H9 (cell line): Measurements from ENCODE around the gene CD300E. TPM values are rescaled to one million over a fixed set of nuclear protein-coding genes. Genes with fewer than 3 reads are reported as not detected.

Experiments
- DNase-seq: peaks from one replicate; pipeline ENCODE4 v3.0.0-alpha.2; 2017
- H2AFZ ChIP-seq: one replicate; pipeline ENCODE4 v1.6.1; 2013; ENCODE audit warnings: mild to moderate bottlenecking, low read length, control low read depth, moderate library complexity
- H2AK5ac ChIP-seq: 2 replicates; pipeline ENCODE4 v1.6.1; 2013; ENCODE audit warnings: low read length, control low read depth, mixed read lengths; ENCODE audit not compliant: insufficient read length
- H2BK120ac ChIP-seq: one replicate; pipeline ENCODE4 v1.6.1; 2013; ENCODE audit warnings: low read depth, mild to moderate bottlenecking, low read length, control low read depth, inconsistent platforms; ENCODE audit not compliant: poor library complexity, severe bottlenecking
- H2BK12ac ChIP-seq: 2 replicates; pipeline ENCODE4 v1.6.1; 2013; ENCODE audit warnings: low read length, control low read depth, mixed read lengths, low read depth; ENCODE audit not compliant: insufficient read length
- H2BK15ac ChIP-seq: 2 replicates; pipeline ENCODE4 v1.6.1; 2013; ENCODE audit warnings: low read depth, low read length, control low read depth
- H2BK20ac ChIP-seq: one replicate; pipeline ENCODE4 v1.6.1; 2013; ENCODE audit warnings: low read depth, mild to moderate bottlenecking, low read length, control low read depth, inconsistent platforms; ENCODE audit not compliant: poor library complexity, severe bottlenecking
- H2BK5ac ChIP-seq: 2 replicates; pipeline ENCODE4 v1.6.1; 2013; ENCODE audit warnings: low read length, control low read depth, mixed read lengths; ENCODE audit not compliant: insufficient read length
- H3K14ac ChIP-seq: 2 replicates; pipeline ENCODE4 v1.6.1; 2013; ENCODE audit warnings: low read length, control low read depth; ENCODE audit not compliant: insufficient read depth
- H3K18ac ChIP-seq: 2 replicates; pipeline ENCODE4 v1.6.1; 2013; ENCODE audit warnings: low read depth, mild to moderate bottlenecking, mixed read lengths, low read length, control low read depth; ENCODE audit not compliant: insufficient read length
- H3K23ac ChIP-seq: 2 replicates; pipeline ENCODE4 v1.6.1; 2013; ENCODE audit warnings: low read length, control low read depth, mixed read lengths, low read depth; ENCODE audit not compliant: insufficient read length
- H3K23me2 ChIP-seq: 2 replicates; pipeline ENCODE4 v1.6.1; 2013; ENCODE audit warnings: low read depth, mild to moderate bottlenecking, mixed read lengths, low read length, control low read depth; ENCODE audit not compliant: insufficient read length, poor library complexity, severe bottlenecking
- H3K27ac ChIP-seq: 2 replicates; pipeline ENCODE4 v1.5.1; 2013; ENCODE audit warnings: low read length, control low read depth, mixed read lengths, low read depth; ENCODE audit not compliant: insufficient read length
- H3K27me3 ChIP-seq: 2 replicates; pipeline ENCODE4 v1.6.1; 2013; ENCODE audit warnings: low read length, control low read depth, inconsistent platforms; ENCODE audit not compliant: insufficient read depth
- H3K4ac ChIP-seq: 2 replicates; pipeline ENCODE4 v1.6.1; 2013; ENCODE audit warnings: low read depth, mild to moderate bottlenecking, control low read depth, inconsistent platforms, low read length, moderate library complexity
- H3K4me1 ChIP-seq: 2 replicates; pipeline ENCODE4 v1.6.1; 2013; ENCODE audit warnings: low read length, control low read depth, inconsistent platforms; ENCODE audit not compliant: insufficient read depth
- H3K4me2 ChIP-seq: 2 replicates; pipeline ENCODE4 v1.6.1; 2013; ENCODE audit warnings: low read length, control low read depth, mixed read lengths; ENCODE audit not compliant: insufficient read length, insufficient read depth
- H3K56ac ChIP-seq: 2 replicates; pipeline ENCODE4 v1.6.1; 2013; ENCODE audit warnings: low read depth, mild to moderate bottlenecking, mixed read lengths, low read length, control low read depth; ENCODE audit not compliant: insufficient read length
- H3K79me1 ChIP-seq: 2 replicates; pipeline ENCODE4 v1.6.1; 2013; ENCODE audit warnings: low read depth, mild to moderate bottlenecking, moderate library complexity, low read length, control low read depth, inconsistent platforms; ENCODE audit not compliant: insufficient read depth, poor library complexity, severe bottlenecking
- H3K79me2 ChIP-seq: 2 replicates; pipeline ENCODE4 v1.6.1; 2013; ENCODE audit warnings: low read length, control low read depth, inconsistent platforms; ENCODE audit not compliant: insufficient read depth
- H3K9ac ChIP-seq: 2 replicates; pipeline ENCODE4 v1.6.1; 2013; ENCODE audit warnings: low read length, control low read depth, mixed read lengths; ENCODE audit not compliant: insufficient read length; ENCODE audit errors: extremely low read depth
- H3K9me3 ChIP-seq: one replicate; pipeline ENCODE4 v1.6.1; 2013; ENCODE audit warnings: low read depth, low read length, inconsistent platforms; ENCODE audit not compliant: control insufficient read depth
- H3T11ph ChIP-seq: one replicate; pipeline ENCODE4 v1.6.1; 2013; ENCODE audit warnings: mild to moderate bottlenecking, low read length, control low read depth, inconsistent platforms
- H4K20me1 ChIP-seq: one replicate; pipeline ENCODE4 v1.6.1; 2013; ENCODE audit not compliant: control insufficient read depth, insufficient read length, insufficient read depth
- H4K5ac ChIP-seq: 2 replicates; pipeline ENCODE4 v1.6.1; 2013; ENCODE audit warnings: low read depth, mild to moderate bottlenecking, mixed read lengths, low read length, control low read depth; ENCODE audit not compliant: insufficient read length
- H4K8ac ChIP-seq: replicated peaks from 2 replicates; pipeline ENCODE4 v1.6.1; 2013; ENCODE audit warnings: low read length, control low read depth, mixed read lengths, low read depth; ENCODE audit not compliant: insufficient read length
- H4K91ac ChIP-seq: 2 replicates; pipeline ENCODE4 v1.6.1; 2013; ENCODE audit warnings: low read depth, mild to moderate bottlenecking, moderate library complexity, mixed read lengths, low read length, control low read depth; ENCODE audit not compliant: insufficient read length
- H3K27ac Mint-ChIP-seq, 3 experiments: 2 replicates in 2 of 3; 3 replicates in 1 of 3; pipeline ENCODE4 v1.8.0; 2020 to 2021; ENCODE audit warnings: mixed read lengths in 3 of 3, mild to moderate bottlenecking in 1 of 3, moderate library complexity in 1 of 3
- H3K27me3 Mint-ChIP-seq: 2 replicates; pipeline ENCODE4 v1.8.0; 2021; ENCODE audit warnings: low read depth, mild to moderate bottlenecking, moderate library complexity, mixed read lengths
- H3K36me3 Mint-ChIP-seq, 3 experiments: 2 replicates in 2 of 3; 3 replicates in 1 of 3; pipeline ENCODE4 v1.8.0; 2020 to 2021; ENCODE audit warnings: low read depth in 3 of 3, mixed read lengths in 3 of 3; ENCODE audit not compliant: insufficient read depth in 1 of 3
- H3K4me1 Mint-ChIP-seq, 2 experiments: 2 replicates each; pipeline ENCODE4 v1.8.0; 2020; ENCODE audit warnings: mixed read lengths in 2 of 2
- H3K4me3 Mint-ChIP-seq, 2 experiments: 2 replicates in 1 of 2; 3 replicates in 1 of 2; pipeline ENCODE4 v1.8.0; 2020 to 2021; ENCODE audit warnings: mild to moderate bottlenecking in 2 of 2, mixed read lengths in 2 of 2, moderate library complexity in 1 of 2
- H3K9me3 Mint-ChIP-seq, 2 experiments: 2 replicates in 1 of 2; 3 replicates in 1 of 2; pipeline ENCODE4 v1.8.0; 2020; ENCODE audit warnings: mild to moderate bottlenecking in 2 of 2, mixed read lengths in 2 of 2, moderate library complexity in 1 of 2
- WGBS: extraction: QIAGEN DNeasy Blood & Tissue Kit; methylation state at CpG from one replicate; pipeline ENCODE4 v1.1.7; 2013; ENCODE audit warnings: missing lambda C conversion rate, low lambda C conversion rate, mixed read lengths; ENCODE audit not compliant: insufficient read length; ENCODE audit errors: extremely low coverage; 5-methylcytosine and 5-hydroxymethylcytosine counted together
- total RNA-seq: library from RNA; stranded (reverse); gene quantifications from 2 replicates; pipeline ENCODE4 v1.2.1, GENCODE V29; 2021
- TF ChIP-seq, protein P1 (sequence below): fragments of 200-600 bp; sonication (generic); conservative IDR thresholded peaks from 3 replicates; pipeline ENCODE4 v1.8.0; 2021; ENCODE audit warnings: antibody characterized with exemption, mild to moderate bottlenecking

CD300E gene
- total RNA-seq, 1 experiment from 2014 or later: not detected

DNA sequence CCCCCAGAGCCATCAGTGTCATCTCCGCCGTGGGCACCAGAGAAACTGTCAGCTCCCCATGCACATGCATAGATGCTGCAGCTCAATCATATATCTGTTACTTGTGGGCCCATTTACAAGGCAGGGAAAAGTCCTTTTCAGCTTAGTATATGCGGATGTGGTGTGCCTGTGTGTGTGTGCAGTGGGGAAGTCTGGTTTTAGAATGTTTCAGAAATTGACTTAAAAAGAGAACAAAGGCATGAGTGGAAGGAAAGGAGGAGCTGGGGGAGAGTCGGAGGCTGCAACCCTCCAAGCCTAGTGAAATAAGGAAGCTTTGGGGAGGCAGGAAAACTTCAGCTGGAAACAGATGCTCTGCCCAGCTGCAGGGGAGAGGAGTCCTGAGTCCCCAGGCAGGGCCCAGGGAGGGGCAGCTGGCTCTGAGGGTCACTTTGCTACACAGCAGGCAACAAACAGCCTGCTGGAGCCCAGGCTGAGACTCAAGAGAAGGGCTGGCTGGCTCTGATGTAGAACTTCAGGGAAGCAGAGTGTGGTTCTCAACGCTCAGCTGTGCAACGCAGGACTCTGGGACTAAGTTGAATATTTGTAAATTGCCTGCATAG is 20.4 kb downstream of the CD300E start:
- Histone ChIP-seq H3K4me1 (no peaks in the 10 kb centered on the region), H3K9ac (no peak overlapping the region), H2BK5ac (no peak overlapping the region), H3K27ac (no peak overlapping the region), H2AFZ (no peak overlapping the region), H3T11ph (no peak overlapping the region), H3K23ac (no peak overlapping the region), H4K20me1 (no peaks in the 10 kb centered on the region), H3K56ac (no peak overlapping the region), H2BK20ac (no peak overlapping the region), H4K91ac (no peak overlapping the region), H4K5ac (no peak overlapping the region), H3K14ac (no peak overlapping the region), H2AK5ac (no peak overlapping the region), H2BK15ac (no peak overlapping the region), H3K27me3 (no peaks in the 10 kb centered on the region), H3K23me2 (no peaks in the 10 kb centered on the region), H3K4me2 (no peak overlapping the region), H2BK120ac (no peak overlapping the region), H3K9me3 (no peaks in the 10 kb centered on the region), H3K79me1 (no peaks in the 10 kb centered on the region), H2BK12ac (no peak overlapping the region), H3K79me2 (no peaks in the 10 kb centered on the region), H3K18ac (no peak overlapping the region), H3K4ac (no peak overlapping the region), H4K8ac (no peak overlapping the region)
- WGBS: no CpG with 5 or more reads among the region's 6 CpGs
- H3K27me3 Mint-ChIP-seq: peaks cover 38% of the 10 kb centered on the region
- H3K36me3 Mint-ChIP-seq: no peaks in the 10 kb centered on the region
- 0 out of 5 replicates have a peak, but pooled peaks cover 0 to 1% of the 10 kb centered on the region in 2 experiments for H3K9me3 Mint-ChIP-seq
- H3K4me1 Mint-ChIP-seq: peaks cover 10 to 11% of the 10 kb centered on the region in 2 experiments
- no peak overlapping the region for H3K4me3 Mint-ChIP-seq
- DNase-seq: no peak
- no peak overlapping the region; a peak in 1 of 7 replicates for H3K27ac Mint-ChIP-seq
- TF ChIP-seq, protein P1, sequence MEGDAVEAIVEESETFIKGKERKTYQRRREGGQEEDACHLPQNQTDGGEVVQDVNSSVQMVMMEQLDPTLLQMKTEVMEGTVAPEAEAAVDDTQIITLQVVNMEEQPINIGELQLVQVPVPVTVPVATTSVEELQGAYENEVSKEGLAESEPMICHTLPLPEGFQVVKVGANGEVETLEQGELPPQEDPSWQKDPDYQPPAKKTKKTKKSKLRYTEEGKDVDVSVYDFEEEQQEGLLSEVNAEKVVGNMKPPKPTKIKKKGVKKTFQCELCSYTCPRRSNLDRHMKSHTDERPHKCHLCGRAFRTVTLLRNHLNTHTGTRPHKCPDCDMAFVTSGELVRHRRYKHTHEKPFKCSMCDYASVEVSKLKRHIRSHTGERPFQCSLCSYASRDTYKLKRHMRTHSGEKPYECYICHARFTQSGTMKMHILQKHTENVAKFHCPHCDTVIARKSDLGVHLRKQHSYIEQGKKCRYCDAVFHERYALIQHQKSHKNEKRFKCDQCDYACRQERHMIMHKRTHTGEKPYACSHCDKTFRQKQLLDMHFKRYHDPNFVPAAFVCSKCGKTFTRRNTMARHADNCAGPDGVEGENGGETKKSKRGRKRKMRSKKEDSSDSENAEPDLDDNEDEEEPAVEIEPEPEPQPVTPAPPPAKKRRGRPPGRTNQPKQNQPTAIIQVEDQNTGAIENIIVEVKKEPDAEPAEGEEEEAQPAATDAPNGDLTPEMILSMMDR: no peak
